HG02938 (cell line): ENCODE measurements around the gene GPC3.

ENCODE experiments used
- ATAC-seq: cut with Tn5 transposase; IDR thresholded peaks from one replicate; pipeline ENCODE4 v1.9.1; 2021; ENCODE audit warnings: mild to moderate bottlenecking, moderate library complexity; ENCODE audit not compliant: unreplicated experiment

The GPC3 gene

DNA sequence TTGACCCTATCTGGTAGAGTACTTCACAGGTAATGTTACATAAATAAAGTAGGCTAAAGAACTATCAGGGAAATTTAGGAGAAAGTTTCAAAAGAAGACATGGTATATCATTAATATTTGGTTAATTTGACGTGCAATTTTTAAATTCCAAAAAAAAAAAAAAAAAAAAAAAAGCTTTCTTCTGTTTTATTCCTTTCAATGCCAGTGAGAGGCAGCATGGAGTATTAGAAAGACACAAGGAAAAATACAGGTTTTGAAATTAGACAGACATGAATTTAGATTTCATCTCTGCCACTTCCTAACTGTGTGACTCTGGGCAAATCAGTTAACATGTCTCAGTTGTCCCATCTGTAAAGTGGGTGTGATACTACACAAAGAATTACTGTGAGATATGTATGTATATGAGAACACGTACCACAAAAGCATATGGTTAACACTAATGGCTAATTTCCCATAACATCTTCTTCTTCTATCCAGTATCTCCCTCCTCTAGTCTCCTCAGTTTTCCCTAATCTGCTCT lies 132.5 kb downstream of the GPC3 start:
- ATAC-seq: no peak

DNA sequence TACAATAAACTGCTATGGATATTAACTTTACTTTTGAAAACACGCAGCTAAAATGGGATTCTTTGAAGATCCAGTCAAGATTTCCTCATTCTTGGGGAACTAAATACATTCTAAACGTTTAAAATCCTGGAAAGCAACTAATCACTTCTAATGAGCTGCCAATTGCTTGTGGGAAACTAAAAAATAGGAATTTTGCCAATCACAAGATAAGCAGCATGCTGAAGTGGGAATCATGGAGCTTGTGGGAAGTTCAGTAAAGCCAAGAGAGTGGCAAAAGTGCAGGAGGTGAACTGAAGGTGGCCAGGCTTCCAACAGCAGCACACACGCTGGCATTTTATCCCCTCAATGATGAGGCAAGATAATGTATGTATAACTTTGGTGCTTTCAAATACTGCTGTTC lies 133.0 kb downstream of the GPC3 start:
- no peak for ATAC-seq

DNA sequence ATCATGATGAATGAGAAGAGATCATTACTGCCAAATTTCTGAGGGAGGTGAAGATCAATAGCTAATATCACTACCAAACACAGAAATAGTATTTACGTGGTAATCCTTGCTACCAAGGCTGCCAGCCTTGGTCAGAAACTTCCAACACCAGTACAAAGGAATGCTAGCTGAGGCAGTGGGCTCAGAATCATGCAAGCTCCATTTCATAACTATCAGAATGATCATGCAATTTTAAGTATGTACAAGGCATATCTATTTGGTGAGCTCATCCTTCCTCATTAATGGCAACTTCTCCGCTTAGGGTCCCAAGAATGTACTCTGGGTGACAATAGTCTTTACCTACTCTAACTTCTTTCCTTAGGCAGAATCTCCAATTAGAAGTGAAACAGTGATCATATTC lies 135.0 kb downstream of the GPC3 start:
- ATAC-seq: no peak

DNA sequence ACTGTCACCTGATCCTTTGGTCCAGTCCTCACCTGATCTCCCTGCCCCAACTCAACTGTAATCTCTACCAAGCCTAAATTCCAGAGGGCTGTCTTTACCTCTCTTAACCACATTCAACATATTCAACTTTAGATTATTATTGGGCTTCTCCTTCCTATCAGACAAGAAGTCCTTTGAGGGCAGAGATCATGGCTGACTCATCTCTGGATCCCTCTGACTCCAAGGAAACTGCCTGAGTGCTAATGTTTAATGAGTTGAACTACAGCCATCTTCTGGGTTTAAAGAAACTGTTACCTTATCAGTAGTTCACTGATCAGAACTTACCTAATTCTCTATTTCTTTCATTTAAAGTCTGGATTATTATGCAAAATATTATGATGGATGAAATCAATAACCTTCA lies 135.7 kb downstream of the GPC3 start:
- ATAC-seq: no peak

DNA sequence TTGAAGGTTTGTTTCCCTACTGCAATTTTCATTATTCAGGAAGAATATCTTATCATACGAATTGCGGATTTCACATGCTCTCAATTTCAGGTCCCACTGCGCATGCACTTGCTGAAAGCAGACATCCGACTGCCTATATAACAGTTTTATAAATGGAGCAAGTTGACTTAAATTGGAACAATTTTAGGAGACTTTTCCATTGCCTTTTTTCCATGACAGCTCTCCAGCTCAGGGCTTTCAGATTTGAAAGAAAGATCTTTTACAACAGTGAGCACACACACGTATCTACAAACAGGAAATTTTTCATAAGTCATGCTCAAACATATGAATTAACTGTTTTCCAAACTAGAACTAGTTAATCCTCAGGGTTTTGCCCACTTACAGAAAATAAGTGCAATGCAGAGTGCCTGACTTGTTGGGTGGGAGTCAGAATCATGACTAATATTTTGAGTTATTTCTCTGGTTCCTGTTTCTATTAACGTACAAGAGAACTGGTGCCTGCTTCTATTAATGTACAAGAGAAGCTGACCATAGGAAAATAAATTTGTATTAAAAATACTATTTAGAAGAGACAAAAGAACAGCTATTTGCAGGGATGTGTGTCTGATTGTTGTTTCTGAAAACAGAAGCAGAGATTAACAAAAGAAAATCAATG lies 137.9 kb downstream of the GPC3 start:
- ATAC-seq: peak; percentile 64

DNA sequence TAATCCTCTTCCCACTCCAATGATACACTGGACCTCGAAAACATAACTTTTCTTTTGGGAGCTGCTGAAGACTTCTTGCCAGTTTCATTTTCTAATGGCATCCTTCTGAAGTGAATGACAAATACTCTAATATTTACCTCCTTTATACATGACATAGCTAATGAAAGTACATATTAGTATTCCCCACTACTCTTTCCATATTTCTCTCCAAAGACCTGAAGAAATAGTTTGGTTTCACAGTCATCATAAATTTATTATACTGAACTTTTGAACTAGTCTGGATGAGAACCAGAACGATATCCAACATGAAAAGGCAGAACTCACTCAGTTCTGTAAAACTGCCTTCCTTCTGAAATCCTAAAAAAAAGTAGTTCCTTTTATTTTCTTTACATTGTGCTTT lies 139.1 kb downstream of the GPC3 start:
- no peak for ATAC-seq

DNA sequence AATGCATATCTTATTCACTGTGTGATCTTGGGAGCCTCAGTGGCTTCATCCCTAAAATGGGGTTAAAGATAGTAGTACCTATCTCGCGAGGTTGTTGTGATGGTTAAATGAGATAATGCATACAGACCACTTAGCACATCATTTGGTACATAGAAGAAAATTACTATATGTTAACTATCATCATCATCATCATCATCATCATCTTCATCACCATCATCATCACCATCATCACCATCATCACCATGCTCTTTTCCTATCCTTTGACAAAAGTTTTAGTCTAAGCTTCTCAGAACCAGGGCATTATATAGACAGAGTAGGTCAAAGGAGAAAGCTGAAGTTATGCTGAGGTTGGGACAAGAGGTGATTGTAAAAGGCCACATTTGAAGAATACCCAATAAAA lies 145.0 kb downstream of the GPC3 start:
- no peak for ATAC-seq

DNA sequence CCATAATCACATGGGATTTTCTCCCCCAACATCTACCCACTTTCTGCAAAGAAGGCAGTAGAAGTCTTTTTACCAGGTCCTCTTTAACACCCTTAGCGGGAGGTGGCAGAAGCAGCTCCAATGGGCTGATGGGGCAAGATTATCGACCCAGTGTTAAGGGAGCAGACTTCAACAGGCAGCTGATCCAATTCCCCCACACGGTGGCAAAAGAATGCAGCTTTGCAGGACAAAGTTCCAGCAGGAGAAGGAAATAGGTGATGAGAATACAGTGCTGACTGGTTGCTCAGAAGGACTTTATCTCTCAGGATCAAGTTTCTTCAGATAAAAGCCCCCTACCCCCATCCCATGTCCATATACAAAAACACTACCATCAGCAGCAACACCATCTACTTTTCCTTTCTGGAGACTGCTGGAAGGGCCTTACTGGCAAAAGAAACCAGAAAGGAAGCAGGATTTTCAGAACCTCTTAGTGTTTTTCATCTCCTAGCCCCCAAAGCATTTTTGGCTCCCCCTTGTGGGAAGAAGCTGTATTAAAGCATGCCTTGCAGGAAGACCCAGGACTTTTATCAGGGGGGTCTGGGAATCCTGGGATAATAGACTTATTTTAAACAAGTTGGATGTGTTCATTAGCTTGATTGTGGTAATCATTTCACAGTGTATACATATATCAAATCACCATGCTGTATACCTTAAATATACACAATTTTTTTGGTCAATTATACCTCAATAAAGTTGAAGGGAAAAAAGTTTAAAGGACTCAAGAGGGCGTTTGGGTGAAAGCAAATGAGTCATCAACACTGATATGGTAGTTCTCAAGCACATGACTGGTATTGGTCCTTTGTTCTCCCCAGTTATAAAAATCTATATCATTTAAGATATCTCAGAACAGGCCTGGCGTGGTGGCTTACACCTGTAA lies 146.4 kb downstream of the GPC3 start:
- ATAC-seq: no peak

DNA sequence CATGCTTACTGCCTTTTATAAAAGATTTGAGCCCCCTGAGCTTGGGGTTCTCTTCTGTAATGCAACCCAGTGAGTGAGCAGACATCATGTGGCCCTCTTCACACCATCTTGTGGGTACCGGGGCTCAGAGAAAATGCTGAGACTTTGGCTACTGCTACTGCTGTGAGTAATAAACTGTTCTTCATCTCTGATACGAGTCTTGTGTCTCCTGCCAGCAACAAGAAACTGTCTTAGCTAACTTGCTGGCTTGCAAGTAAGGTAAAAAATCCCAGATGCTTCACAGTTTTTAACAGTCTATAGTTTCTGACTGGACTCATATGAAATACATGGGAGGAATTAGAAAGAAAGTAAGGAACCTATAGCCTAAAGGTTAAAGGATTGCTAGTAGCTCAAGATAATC lies 148.3 kb downstream of the GPC3 start:
- no peak for ATAC-seq

DNA sequence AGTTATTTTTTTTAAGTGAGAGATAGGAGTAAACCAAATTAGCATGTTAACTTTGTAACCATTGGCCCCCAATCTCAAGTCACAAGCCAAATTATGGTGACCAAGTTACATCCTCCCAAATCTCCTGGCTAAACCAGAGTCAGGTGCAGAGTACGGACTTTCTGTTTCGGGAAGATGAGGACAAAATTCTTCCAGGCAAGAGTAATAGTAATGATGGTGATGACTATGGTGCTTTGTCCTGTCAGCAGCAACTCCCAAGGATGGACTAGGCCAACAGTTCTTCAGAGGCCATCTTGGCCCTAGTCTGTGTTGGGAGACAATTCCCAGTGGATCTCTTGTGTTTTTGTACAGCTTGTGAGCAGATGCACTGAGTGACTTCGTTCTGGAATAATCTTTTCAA lies 148.8 kb downstream of the GPC3 start:
- no peak for ATAC-seq

DNA sequence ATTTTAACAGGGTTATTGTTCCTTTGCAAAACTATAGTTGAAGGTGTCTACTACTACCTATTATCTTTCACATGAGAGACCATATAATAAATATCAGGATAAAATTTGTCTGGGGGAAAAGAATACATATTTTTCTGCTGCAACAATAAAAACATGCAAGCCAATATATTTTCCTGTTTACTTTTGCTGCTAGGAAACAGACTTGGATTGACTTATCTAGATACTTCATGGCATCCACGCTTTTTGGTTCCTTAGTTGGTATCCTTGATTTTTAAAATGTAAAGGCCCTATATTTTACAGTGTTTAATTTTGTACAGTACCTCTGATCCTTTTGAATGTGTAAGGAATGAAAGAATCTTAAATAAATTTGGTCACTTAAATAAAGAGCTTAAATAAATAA lies 150.6 kb downstream of the GPC3 start:
- ATAC-seq: no peak

DNA sequence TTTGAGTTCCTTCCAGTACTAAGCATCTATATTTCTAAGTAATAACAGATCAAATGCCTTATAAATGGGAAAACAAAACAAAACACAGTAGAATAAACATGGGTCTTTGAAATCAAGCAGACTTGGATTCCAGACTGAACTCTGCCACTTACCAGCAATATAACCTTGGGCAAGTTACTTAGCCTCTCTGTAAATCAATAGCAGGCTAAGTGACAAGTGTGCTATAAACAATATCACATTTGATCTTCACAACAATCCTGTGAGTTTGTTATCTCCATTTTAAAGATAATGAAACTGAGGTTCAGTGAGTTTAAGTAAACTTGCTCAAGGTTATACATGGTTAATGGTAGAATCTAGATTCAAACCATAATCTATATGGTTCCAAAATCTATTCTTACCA lies 165.8 kb downstream of the GPC3 start:
- ATAC-seq: no peak

DNA sequence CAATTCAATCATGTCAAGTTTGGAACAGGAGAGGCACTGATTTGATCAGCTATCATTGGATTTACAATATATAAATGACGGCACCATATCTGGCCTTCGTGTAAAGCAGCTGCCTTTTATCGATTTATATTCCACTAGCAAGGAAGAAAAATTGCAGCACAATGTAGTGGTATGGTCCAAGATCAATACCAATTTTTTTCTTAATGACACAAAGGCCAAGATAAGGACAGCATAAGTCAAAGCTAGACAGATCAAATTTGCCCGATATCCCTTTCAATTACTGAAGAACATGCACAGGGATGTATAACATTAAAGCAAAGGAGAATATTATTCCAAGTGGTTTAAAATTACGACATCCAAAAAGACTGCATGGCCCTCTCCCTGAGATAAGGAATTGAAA lies 167.4 kb downstream of the GPC3 start:
- ATAC-seq: no peak

DNA sequence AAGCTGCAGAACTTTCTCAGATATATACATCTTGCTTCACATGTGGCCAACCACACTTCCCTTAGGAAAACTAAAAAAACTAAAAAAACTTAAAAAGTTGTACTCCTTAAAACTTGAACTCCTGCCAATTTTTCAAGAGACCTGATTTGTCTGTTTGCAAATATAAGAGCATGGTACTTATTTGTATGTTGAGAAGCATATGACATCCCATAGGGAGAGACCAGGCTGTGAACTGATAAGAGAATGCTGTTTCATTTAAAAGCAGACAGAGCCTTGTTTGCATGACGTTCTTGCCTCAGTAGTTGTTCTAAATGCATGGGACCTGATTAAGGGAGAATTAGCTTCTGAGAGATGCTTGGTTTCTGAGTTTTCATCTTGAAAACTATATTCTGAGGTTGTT lies 169.9 kb downstream of the GPC3 start:
- ATAC-seq: no peak

DNA sequence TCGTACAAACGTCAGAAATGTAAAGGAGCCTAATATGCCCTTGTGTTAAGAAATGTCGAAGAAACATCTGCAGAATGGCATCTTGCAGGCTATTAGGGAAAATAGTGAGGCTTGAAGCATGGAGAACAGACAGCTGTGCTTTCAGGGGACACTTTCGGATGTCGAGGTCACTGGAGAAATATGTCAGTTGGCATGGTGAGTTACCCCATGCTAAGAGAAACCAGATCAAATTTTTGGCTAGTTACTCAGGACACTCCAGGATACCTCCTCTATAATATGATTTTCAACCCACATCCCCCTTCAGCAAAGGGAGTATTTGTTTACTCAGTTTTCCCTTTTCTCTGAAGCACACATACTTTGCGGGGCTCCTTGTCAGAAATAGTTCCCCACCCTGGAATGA lies 171.4 kb downstream of the GPC3 start:
- ATAC-seq: no peak

DNA sequence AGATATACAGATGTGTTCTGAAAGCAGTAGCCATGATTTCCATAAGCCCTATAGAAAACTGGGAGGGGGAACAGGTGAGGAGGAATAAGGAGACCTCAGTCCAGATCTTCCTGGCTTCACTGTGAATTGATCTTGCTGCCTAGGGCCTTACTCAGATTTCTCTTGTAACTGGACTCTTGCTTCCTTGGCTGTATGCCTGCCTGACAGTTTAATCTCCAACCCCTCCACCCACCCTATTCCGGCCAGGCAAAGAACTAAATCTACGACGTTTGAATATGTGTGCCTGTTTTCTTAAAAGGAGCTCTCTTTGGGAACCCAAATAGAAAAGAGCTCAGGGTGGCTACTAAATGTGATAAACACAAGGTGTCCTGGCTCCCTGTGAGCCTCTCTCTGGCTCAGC lies 173.0 kb downstream of the GPC3 start:
- no peak for ATAC-seq

DNA sequence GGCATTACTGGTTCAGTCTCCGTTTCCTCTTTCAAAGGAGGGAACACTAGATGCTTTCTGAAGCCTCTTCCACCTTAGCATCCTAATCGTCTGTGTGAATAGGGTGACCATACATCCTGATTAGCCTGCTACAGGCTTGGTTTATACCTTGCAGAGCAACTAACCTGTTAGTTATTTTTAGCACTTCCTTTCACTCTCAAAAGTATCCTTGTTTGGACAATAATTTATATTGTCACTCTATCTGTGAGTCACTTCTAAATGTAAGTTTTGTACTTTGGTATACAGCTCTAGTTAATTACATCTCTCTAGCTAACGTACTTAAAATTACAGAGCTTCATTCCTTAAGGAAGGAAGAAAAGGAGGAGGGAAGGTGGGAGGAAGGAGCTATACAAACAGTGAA lies 174.5 kb downstream of the GPC3 start:
- no peak for ATAC-seq

DNA sequence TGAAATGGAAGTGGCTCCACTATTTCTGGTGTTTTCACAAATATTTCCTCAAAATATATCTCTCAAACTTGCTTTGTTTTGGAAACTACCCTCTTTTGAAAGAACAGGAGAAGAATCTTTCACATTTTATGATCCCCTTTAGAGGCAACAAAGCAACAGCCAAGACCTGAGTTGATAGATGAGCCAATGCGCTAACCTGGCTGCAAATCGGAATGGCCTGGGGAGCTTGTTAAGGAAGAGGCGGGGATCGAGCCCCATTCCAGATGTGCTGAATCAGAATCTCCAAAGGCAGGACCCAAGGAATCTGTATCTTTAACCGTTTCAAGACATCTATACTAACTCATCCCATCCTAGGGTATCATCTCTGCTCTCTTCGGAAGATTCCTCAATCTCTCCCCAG lies 181.3 kb downstream of the GPC3 start:
- ATAC-seq: no peak

DNA sequence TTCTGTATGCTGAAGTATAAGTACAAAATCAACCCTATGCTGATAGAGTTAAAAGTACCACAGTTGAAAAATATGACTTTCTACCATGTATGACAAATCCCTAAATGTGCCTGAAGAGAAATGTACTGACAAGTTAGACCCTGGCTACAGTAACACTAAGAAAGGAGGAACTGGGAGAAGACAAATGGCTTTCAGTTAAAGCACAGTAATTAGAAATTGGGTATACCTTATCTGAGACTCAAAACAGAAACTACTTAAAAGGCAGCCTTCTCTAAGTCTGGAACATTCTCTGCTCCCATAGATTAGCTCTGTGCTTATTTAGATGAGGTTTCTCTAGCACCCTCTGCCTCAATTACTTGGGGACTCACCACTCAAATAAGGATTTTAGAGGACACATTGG lies 189.1 kb downstream of the GPC3 start:
- no peak for ATAC-seq

DNA sequence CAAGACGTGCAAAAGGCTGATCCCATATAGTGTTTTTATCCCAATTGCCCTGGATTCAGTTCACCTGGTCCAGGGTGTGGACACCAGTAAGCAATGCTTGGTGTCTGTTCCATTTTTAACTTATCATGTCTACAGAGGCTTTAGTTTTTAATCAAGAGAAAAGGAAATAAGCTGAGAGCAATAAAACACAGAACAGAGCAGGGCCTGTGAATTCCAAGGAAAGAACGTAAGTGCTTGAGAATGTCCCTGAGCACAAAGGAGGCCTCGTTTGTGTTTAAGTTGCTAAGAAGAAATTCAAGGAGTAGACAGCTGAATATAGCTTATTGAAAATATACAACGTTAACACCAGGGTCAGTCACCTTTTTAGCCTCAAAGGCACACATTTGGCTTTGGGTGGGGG lies 191.3 kb downstream of the GPC3 start:
- ATAC-seq: no peak

DNA sequence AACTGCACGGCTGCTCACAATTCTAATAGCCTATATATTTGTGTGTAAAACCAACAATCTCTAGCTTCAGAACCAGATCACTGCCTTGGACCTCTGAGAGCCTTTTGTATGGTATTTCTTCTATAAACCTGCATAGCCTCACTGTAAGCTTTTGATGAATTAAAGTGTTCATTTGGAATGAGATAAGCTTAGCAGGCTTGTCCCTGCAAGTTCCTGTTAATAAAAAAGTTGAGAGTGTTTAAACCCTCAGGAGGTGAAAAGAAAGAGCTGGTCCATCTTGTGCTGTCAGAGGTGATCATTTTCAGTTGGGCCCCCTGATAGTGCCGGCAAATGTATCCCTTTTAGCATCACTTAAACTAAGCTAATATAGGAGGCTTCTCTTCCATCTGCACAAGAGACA lies 191.8 kb downstream of the GPC3 start:
- no peak for ATAC-seq

DNA sequence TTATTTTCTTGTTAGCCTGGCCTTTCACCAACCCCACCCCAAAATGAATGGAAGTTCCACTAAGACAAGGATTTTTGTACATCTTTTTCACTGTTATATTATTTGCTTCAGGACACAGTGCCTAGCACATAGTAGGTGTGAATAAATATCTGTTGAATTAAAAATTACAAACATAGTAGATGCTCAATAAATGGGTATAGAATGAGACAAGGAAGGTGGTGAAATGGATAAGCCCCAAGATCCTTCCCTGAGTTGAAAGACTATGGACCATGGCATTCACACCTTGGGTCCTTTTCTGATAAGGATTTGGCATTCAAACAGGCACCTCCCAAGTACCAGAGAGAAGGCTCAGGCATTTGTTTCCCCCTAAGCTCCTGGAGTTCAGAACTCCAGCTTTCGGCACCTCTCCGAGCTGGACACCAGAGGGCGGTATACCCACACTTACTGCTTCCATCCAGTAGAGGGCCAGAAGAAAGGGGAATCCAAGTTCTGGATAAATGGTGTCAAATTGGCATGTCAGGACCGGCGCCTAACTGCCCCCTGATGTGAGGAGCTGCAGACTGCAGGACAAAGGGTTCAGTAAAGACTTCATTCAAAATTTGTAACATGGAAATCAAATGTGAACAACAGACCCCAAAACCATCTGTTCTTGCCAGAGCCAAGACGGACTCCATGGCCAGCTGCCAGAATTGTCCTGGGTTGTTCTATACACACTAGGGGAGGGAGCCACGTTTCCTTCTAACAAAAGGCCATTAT lies 193.0 kb downstream of the GPC3 start:
- ATAC-seq: no peak
